GM15510 (cell line): ENCODE results near the gene C1orf159.
A peak's percentile ranks its signal among the peaks of the same experiment; 100 is the strongest.

ENCODE experiments used
- POLR2A ChIP-seq: IDR thresholded peaks from 3 replicates; pipeline ENCODE4 v1.6.1; 2011; ENCODE audit warnings: borderline replicate concordance; ENCODE audit not compliant: insufficient read length; ENCODE audit errors: extremely low read depth

The C1orf159 gene

GRCh38 chr1:1071486-1072298, 44.2 kb downstream of the C1orf159 start:
- no peak for TF ChIP-seq POLR2A

- no peak for TF ChIP-seq POLR2A
These were observed 45.9 kb downstream of the C1orf159 start for GRCh38 chr1:1069711-1070676.

- peak; percentile 58 for TF ChIP-seq POLR2A
These were observed 46.7 kb downstream of the C1orf159 start for GRCh38 chr1:1069056-1069710.

- TF ChIP-seq POLR2A: no peak
These were observed 47.3 kb downstream of the C1orf159 start for GRCh38 chr1:1068517-1069055.

- no peak for TF ChIP-seq POLR2A
These were observed 47.9 kb downstream of the C1orf159 start for GRCh38 chr1:1067860-1068516.

GRCh38 chr1:1067284-1067859, 48.5 kb downstream of the C1orf159 start:
- TF ChIP-seq POLR2A: no peak

GRCh38 chr1:1066403-1067283, 49.2 kb downstream of the C1orf159 start:
- TF ChIP-seq POLR2A: no peak

GRCh38 chr1:1065265-1065939, 50.5 kb downstream of the C1orf159 start:
- no peak for TF ChIP-seq POLR2A

- peak; percentile 58 for TF ChIP-seq POLR2A
These were observed 51.7 kb downstream of the C1orf159 start for GRCh38 chr1:1063945-1064831.

GRCh38 chr1:1063261-1063944, 52.5 kb downstream of the C1orf159 start:
- TF ChIP-seq POLR2A: no peak
